HuH-7.5 (cell line): ENCODE measurements around the gene CCL5.

Source experiments
- DNase-seq: peaks from one replicate; pipeline ENCODE4 v3.0.0; 2011; ENCODE audit warnings: low spot score

The CCL5 gene

DNA sequence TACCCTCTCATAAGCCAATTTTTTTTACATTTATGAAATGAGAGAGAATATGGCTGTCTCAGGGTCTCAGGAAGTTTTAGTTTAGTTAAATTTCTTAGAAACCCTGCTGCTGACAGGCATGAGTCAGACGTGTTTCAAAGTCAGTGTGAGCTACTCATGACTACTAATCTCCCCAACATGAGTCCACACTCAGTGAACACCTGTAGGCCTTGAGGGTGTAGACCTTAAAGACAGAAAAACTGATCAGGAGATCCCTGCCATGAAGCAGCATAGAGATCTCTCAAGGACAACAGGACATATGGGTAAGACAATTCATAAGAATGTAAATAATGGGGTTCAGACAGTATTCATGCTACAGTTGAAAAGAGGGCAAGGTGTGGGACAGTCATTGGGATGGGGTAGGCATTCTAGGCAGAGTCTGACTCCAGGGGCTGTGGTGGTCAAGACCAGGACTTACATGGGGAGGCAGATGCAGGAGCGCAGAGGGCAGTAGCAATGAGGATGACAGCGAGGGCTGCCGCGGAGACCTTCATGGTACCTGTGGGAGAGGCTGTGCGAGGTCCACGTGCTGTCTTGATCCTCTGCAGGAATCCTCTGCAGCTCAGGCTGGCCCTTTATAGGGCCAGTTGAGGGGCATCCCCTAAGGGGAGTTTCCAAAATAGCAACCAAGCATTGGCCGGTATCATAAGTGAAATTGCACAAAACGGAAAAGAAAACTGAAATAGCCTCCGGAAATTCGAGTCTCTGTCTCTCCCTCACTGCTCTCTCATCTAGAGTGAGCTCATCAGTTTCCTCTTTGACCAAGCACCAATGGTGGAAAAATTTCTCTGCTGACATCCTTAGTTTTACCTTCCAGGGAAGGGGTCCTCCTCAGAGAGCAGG is at the start of gene CCL5:
Gene CCL5, minus strand, starts transcription at position 588 of the 882 bp plus-strand sequence.
- DNase-seq = no peak

- no peak for DNase-seq
Observed at GRCh38 chr17:35927714-35928113, 47.6 kb upstream of the CCL5 start.

DNA sequence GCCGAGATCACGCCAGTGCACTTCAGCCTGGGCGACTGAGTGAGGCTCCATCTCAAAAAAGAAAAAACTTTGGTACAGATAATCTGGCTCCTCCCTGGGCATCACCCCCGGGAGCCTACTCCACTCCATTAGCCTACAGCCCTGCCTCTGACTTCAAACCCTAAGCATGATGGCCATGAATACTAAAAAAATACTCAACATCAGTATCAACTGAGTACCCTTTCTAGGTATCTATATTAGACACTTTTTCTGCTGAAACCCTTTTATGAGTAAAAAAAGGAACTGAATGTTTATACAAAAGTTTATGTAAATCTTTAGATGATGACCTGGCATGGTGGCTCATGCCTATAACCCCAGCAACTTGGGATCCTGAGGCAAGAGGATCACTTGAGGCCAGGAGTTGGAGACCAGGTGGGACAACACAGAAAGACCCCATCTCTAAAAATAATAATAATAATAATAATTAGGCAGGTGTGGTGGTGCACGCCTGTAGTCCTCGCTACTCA is 43.5 kb upstream of the CCL5 start:
- no peak for DNase-seq

GRCh38 chr17:35920229-35920628 is 40.1 kb upstream of the CCL5 start:
- no peak for DNase-seq

DNA sequence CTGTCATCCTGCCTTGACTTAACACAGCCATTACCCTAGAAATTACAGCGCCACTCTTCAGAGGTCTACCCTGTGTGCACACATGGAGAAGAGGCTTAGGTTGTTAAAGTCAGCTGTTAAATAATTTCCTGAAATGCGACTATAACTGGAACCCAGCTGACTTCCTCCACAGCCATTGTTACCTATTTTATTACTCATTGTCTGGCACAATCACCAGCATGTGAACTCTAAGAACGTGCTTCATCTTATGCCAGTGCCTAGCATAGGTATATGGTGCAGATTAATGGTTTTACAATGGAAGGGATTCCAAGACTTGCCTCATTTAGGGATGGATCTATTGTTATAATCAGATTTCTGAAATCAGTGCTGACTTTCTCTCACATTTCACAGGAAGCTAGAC is 38.5 kb upstream of the CCL5 start:
- DNase-seq = no peak

DNA sequence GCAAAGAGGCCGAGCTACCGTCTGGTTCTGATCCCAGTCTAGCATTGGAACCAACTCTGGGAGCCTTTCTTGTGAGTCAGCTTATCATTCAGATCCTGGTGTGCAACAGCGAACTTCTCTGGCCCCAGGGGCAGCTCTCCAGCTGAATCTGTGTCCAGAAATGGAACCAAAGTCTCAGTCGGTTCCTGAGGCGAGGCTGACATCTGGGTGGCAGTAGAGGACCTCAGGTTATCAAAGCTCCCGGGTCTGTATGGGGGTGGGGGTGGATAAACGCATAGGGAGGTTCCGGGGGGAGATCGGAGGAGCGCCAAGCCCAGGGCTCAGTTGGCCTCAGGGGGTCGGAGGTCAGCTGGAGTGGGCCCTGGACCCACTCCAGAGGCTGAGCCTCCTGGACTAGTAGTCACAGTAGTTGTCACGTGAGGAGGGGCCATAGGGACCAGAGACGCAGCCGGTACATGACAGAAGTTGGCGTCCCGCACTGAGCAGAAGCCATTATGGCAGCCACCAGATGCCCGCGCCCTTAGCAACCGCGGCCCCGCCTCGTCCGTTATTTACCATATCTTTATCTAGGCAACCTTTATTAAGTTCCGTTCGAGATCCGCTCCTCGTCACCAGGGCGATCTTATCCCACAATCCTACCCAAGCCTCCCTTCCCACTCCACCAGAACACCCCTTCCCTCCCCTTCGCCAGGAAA is 37.5 kb upstream of the CCL5 start:
- no peak for DNase-seq

- no peak for DNase-seq
Observed at GRCh38 chr17:35915153-35915964, 35.2 kb upstream of the CCL5 start.

- DNase-seq = no peak
Observed at GRCh38 chr17:35914354-35914753, 34.2 kb upstream of the CCL5 start.

DNA sequence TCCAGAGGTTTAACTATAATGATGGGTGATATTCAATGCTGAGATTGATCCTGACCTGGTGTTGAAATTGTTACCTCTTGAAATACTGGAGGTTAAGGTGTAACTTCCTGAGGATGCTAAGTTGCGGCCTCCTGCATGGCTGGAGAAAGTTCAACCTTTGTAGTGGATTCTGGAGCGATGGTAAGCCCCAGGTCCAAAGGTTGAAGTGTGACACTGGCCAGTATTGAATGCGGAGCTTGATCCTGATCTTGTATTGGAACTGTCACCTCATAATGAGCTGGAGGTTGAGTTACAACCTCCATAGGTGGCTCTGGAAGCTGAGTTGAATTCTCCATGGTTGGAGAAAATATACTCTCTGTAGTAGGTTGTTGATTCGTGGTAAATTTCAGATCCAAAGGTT is 33.4 kb upstream of the CCL5 start:
- no peak for DNase-seq

GRCh38 chr17:35912942-35913341 is 32.8 kb upstream of the CCL5 start:
- no peak for DNase-seq

- DNase-seq = no peak
Observed at GRCh38 chr17:35912339-35912912, 32.3 kb upstream of the CCL5 start.

GRCh38 chr17:35909408-35909807 is 29.2 kb upstream of the CCL5 start:
- no peak for DNase-seq

DNA sequence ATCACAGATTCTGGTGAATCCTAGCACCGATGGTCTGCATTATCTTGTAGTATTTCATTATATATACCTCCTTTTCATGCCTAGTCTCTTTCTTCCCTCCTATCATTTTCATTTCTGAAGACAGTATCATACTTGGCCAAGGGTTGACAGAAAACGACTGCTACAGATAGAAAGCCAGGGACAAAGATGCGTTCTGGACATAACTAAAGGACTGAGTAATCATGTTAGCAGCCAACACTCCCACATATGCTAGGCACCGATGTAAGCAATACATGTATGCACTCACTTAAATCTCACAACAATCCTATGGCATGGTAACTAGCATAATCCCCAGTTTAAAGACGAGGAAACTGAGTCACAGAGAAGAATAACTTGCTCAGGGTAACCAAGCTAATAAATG is 27.5 kb upstream of the CCL5 start:
- no peak for DNase-seq

DNA sequence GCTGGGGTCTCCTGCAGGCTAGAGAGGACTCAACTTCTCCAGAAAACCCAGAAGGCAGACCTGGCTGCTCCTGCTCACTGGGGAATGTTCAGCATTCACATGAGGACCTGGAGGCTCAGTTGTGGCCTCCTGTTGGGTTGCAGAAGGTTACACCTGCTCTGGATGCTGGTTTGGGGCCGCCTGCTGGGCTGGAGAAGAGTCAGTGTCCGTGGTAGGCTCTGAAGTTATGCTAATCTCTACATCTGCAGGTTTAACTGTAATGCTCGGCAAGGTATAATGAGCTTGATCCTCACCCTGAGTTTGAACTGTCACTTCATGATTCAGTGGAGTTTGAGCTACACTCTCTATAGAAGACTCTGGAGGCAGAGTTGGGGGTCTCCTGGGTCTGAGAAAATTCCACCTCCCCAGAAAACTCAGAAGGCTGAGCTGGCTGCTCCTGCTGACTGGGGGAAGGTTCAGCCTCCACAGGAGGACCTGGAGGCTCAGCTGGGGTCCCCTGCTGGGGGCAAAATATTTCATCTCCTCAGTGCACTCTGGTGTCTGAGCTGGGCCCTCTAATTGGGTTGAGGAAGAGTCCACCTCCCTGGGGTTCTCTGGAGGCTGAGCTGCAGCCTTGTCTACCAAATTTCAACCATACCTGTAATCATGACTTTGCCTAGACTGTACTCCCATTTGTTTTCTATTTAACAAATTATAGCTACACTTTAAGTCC is 26.9 kb upstream of the CCL5 start:
- no peak for DNase-seq

GRCh38 chr17:35906191-35906925 is 26.2 kb upstream of the CCL5 start:
- DNase-seq = no peak

DNA sequence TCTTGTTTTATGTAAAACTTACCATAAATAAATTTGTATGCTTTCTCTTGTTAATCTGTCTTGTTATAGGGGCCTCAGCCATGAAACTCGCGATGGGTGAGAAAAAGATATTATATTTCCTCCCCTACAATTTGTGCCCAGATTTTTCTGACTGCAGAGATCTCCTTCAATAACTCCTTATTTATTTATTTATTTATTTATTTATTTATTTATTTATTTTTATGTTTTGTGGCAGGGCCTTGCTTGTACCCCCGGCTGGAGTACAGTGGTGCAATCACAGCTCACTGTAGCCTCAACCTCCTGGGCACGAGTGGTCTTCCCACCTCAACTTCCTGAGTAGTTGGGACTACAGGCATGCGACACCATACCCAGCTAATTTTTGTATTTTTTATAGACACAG is 23.3 kb upstream of the CCL5 start:
- DNase-seq = no peak

DNA sequence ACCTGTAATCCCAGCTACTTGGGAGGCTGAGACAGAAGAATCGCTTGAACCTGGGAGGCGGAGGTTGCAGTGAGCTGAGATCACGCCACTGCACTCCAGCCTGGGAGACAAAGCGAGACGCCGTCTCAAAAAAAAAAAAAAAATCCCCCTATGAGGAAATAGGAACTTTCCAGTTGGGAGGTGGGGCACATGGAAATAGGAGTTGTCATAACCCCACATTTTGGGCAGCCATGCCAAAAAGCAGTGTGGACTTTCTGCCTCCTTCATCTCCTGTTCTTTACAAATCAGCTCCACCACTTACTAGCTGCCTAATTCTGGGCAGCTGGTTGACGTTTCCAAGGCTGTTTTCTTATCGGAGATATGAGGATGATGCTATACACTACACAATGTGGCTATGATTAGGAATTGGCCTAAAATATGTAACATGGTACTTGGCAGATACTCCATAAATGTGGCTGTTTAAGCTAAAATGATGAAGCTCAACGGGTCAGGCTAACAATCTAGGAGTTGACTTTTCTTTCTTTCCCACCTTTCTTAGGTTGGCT is 21.5 kb upstream of the CCL5 start:
- DNase-seq = no peak

GRCh38 chr17:35900708-35901480 is 20.7 kb upstream of the CCL5 start:
- no peak for DNase-seq

DNA sequence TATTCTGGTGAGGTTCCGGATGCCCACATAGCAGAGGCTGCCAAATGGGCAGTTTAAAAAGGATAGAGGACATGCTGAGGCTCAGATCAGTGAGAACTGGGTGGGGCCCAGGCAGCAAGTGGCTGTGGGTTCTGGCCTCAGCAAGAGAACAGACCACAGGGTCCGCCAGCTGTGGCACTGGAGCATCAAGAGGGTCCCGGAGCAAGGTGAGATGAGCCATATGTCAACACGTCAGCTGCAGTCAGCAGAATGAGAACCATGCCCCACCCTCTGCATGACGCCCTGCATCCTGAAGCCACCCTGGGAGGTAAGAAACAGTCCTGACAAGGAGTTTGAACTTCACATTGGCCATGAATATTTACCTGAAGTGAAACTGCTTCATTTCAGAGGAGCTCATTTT is 20.1 kb upstream of the CCL5 start:
- DNase-seq = no peak
